ENCODE data around the gene ZP1.
"Not testable (repeated sequence)": the region's sequence is repeated elsewhere in the genome, so short reads cannot be mapped to it uniquely, and the experiment has no call there.

ZP1 gene, protein sequence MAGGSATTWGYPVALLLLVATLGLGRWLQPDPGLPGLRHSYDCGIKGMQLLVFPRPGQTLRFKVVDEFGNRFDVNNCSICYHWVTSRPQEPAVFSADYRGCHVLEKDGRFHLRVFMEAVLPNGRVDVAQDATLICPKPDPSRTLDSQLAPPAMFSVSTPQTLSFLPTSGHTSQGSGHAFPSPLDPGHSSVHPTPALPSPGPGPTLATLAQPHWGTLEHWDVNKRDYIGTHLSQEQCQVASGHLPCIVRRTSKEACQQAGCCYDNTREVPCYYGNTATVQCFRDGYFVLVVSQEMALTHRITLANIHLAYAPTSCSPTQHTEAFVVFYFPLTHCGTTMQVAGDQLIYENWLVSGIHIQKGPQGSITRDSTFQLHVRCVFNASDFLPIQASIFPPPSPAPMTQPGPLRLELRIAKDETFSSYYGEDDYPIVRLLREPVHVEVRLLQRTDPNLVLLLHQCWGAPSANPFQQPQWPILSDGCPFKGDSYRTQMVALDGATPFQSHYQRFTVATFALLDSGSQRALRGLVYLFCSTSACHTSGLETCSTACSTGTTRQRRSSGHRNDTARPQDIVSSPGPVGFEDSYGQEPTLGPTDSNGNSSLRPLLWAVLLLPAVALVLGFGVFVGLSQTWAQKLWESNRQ

DNA sequence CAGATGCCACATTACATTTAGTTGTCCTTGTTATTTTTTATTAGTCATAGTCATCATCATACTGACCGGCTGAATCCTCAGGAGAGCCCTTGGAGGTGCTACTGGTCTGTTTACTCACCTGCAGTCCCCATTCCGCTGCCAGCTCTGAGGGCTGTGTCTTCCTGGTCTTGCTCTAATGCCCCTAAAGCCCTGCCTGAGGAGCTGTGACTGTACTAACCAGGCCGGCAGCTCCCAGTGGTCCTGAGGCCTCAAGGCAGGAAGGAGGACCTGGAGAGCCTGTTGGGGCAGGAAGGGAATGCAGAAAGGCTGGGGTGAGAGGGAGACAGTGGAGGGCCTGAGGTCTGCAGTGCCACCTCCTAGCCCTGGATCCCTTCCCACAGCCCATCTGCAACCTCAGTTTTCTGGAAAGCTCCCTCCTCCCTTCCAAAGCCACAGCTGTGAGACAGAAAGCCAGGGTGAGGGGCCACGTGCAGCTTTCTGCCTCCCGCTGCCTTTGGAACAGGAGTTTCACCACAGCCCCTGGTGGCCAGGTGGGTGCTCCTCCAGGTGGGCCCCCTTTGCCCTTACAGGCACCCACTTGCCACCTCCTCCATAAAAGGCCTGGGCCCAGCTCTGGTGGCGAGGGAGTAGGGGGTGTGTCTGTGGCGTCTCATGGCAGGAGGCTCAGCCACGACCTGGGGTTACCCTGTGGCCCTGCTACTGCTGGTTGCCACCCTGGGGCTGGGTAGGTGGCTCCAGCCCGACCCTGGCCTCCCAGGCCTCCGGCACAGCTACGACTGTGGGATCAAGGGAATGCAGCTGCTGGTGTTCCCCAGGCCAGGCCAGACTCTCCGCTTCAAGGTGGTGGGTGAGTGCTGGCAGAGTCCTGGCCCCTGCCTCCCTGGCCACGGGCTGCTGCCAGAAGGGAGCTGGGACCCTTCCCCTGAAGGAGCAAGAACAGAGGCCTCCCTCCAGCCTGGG is at the start of gene ZP1:
ZP1 (plus strand) TSS at position 632 of the 960 bp plus-strand sequence; CDS start at position 652, 20 bp downstream.
- no peak for DNase-seq

DNA sequence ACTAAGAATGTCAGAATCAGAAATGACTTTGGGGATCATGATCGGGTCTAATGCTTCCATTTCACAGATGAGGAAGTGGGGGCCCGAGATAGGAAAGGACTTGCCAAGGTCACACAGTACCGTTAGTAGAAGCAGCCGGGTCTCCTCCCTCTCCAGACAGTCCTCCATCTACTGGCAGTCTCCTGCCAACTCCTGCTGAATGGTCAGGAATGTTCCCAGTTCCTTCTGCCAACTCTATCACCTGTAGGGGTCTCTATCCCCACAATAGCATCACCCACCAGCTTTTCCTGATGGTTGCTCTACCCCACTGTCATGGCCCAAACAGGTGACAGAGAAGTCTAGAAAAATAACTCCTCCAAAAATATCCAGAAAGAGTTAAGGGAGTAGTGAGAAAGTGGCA is 49.3 kb upstream of the ZP1 start:
- DNase-seq = no peak

DNA sequence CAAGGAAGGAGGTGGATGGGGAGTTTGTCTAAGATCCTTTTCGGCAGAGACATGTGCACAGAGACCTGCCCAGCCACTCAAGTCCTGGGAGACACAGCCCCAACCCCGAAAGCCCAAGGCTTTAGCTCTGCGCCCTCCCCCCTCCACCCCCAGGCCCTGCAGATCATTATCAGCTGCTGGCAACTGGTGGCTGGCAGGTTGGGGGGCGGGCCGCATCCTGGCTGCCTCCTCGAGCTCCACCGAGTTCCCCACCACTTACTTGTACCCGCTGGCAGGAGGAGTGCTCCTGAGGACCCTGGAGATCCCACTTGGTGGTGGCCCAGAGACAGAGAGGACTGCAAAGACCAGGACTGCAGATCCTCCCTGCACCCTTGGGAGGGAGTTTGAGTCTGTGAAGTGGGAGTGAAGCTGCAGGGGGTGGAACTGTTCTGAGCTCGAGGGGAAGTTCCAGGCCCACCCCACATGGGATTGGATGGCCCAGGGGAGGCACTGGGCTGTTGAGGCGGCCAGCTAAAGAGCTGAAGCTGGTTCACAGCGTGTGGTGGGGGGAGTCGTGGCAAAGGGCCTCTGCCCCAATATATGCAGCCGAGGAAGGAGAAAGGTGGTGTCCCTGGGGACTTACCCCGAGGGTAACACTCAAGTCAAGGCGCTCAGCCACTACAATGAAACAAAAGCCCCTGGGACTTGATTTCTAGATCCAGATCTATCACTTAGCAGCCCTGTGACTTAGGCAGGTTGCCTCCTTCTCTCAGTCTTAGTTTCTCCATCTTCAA is 45.3 kb upstream of the ZP1 start:
- no peak for DNase-seq

DNA sequence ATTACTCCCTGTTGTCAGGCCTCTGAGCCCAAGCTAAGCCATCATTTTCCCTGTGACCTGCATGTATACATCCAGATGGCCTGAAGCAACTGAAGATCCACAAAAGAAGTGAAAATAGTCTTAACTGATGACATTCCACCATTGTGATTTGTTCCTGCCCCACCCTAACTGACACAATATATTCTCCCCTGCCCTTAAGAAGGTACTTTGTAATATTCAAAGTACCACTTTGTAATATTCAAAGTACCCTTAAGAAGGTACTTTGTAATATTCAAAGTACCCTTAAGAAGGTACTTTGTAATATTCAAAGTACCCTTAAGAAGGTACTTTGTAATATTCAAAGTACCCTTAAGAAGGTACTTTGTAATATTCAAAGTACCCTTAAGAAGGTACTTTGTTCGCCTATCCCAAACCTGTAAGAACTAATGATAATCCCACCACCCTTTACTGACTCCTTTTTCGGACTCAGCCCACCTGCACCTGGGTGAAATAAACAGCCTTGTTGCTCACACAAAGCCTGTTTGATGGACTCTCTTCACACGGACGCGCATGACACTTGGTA is 43.5 kb upstream of the ZP1 start:
- not testable (repeated sequence) for DNase-seq

DNA sequence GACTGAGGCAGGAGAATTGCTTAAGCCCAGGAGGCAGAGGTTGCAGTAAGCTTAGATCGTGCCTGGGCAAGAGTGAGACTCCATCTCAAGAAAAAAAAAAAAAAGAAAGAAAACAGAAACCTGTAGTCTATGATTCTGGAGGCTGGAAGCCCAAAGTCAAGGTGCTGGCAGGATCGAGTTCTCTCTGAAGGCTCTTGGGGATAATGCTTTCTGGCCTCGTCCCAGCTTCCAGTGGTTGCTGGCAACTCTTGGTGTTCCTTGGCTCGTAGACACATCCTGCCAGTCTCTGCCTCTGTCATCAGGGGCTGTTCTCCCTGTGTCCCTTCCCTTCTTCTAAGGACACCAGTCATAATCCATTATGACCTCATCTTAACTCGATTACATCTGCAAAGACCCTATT is 42.2 kb upstream of the ZP1 start:
- DNase-seq = no peak

DNA sequence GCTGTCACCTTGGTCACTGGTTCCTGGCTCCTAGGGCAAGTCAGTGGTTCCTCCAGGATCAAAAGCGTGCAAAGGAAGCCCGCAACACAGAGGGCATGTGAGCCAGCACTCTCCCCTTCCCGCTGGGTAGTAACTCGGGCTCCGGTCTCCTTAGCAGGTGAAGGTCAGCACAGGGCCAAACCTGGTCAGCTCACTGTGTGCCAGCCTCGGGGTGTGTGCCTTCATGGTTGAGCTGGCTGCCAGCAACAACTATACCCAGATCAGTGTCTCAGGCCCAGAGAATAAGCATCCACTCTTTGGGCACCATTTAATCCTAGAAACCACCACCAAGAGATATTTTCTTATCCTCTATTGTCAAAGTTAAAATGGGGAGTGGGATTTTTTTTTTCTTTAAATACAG is 41.6 kb upstream of the ZP1 start:
- no peak for DNase-seq

DNA sequence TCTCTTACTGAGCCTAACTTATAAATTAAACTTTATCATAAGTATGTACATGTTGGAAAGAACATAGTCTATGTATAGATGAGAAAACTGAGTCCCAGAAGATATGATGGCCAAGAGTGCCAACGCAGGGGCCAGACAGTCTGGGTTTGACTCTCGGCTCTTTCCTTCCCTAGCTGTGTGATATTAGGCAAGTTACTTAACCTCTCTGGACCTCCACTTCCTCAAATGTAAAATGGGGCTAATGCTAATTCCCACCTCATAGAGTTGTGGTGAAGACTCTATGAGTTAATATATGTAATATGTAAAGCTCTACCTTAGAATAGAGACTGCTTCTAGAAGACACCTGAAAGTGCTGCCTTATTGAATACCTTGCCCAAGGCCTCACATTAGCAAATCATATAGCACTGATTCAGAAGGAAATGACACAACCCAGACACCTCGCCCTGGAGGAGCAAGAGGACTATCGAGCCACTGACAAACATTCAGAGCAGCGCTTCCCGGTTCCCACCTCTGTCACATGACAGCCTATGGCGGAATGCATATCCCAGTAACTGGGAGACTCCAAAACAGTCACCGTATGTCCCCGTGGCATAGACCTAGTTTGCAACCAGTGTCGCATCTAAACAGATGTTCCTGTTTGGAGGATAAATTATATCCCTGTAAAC is 36.7 kb upstream of the ZP1 start:
- DNase-seq = no peak

DNA sequence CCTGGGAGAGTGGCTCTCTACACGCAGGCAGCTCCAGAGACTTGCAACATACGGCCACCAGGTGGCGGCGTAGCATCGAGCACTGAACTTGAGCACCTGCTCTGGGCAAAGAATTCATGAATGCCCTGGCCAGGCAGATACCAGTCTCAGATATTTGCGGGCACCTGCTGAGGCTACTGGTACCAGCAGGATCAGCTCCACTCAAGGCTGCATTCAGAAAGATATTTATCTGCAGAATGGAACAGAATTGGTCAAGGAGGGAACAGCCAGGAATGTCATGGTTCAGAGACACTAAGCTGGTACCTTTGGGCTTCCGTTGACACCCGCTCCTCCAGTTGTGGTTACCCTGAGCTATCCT is 36.2 kb upstream of the ZP1 start:
- peak; percentile 72 for DNase-seq

DNA sequence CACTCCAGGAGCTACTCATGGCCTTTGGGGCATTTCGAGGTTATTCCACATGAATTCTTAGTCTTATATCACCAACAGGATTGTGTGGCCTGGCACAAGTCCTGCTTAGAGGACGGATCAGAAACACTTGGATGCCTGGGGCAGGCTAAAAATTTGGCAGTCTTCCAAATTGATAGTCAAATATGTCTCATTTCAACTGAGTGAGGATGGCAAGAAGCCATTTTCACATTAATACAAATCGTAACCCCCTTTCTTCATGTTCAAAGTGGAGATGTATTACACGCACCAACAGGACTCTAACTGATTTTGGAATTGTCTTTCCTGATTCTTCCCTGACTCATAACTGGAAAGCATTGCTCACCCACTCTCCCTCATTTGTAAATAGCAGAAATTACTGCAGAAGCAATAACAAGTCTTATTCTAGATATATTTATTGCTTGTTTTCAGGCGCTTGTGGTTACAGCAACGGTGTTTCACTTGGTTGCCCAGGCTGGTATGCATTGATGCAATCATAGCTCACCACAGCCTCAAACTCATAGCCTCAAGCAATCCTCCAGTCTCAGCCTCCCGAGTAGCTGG is 35.8 kb upstream of the ZP1 start:
- DNase-seq = no peak

DNA sequence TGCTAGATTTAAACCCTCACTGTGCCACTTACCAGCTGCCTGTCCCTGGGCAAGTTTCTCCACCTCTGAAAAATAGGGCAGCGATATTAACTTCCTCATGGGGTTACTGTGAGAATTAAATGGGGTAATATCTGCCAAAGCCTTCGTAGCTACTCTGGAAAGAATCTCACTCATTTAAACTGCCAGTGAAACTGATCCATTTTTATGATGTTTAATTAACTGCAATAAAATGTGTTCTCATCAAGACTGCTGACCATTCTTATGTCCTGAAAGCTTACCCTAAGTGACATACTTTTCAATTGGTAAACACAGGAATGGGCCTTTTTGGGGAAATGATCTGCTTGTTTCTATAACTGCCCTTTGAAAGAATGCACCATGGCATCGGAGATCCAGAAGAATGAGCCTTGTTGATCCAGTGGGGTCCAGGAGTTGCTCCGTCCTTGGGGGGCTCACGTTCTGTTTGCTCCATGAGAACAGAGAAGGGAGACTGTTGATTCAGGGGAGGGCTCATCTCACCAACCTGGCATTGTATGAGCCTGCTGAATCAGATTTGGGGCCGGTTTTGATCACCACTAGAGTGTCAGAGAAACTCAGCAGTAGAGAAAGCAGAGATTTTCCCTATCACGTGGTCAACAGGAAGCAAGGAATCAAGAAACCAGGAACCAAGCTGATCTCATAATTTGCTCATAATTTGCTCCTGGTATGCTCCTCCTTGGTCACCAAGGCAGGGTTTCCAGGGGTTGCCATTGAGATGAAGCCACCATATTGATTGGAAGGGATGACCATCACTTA is 32.4 kb upstream of the ZP1 start:
- DNase-seq = no peak

DNA sequence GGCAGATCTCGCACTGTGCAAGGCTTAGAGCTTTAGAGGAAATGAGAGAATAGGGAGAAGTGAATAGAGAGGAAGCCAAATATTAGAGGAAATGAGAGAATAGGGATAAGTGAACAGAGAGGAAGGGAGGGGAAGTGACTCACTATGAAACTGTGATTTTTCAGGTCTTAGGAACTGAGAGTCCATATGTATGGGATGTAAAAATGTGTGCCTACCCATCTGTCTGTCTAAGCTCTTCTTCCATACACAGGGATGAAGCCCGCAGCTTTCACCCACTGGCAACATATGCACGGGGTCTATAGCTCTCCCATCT is 31.9 kb upstream of the ZP1 start:
- DNase-seq = no peak

DNA sequence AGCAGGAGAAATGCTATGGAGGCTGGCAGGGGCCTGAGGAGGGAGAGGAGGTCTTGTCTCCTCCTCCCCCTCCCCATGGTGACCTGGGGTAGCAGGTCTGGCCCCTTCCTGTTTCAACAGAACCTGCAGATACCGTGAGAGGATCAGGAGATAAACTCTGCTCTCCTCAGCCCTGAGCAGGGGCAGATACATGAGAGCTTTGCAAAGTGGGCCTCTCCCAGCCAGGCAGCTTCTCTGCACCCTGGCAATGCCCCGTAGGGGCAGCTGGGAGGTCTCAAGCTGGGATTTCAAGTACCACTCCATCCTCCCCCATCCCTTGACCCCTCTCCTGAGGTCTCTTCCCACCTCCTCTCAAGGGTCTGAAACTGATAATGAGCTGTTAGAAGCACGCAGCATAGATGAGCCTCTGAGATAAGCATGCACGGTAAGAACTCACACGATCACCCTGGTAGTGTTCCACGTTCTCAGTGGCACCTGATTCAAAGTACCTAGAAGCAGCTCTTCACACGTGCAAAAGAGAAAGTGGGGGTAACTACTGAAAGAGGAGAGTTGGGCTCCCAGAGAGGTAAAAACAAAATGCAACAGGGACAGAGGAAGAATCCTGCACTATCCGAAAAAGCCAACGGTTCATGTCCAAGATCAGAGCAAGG is 30.4 kb upstream of the ZP1 start:
- DNase-seq = no peak

DNA sequence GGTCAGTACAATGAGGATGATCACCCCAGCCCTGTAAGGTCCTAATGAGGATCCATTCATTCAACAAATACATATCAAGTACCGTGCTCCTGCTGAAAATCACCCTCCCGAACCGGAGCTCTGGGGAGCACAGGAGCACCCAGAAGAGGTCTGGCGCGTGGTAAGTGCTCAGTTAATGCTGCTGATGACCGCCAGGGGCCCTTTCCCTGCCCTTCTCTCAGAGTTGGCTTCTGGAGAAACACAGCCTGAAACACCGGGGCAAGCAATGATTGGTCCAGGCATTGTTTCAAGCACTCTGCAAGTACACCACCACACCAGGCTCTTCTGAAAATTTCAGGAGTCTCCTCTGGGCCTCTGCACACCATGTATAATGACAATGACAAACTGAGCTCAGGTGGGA is 29.2 kb upstream of the ZP1 start:
- no peak for DNase-seq

DNA sequence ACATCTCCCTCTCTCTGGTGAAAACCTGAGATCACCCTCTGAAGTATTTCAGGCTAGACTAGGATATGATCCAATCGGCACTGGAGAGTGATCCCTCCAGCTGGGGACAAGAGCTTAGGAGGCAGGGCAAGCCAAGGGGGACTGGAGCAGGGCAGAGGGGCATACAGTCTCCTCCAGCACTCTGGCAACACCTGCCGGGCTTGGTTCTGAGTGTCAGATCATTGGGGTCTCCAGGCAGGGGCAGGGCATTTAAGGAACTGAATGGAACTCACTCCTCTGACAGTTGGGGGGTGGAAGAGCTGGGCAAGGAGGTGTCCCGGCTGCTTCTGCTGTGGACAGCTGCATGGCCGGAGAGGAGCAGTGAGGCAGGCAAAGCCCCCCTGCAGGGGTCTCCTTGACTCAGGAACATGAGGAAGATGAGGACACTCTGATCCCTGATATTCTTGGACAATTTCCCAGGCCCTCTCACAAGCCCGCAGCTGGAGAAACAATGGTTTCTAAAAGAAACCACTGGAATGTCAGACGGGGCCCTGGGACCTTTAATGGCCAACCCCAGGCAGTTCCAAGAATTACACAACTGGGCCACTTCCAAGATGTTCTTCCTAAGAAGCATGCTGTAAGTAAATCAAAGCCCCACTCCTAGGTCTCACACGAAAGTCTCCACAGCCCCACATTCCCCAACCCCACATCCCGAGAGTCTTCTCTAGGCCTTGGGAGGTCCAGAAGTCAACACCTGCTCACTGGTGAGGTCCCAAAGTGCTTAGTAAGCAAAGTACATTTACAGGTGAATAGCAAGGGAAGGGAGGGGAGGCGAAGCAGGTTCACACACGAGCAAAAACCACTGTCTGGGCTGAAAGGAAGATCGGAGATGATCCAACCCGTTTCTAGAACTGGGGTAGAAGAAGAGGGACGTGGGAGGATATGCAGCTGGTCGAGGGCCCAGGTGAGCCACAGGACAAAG is 26.6 kb upstream of the ZP1 start:
- DNase-seq = no peak

DNA sequence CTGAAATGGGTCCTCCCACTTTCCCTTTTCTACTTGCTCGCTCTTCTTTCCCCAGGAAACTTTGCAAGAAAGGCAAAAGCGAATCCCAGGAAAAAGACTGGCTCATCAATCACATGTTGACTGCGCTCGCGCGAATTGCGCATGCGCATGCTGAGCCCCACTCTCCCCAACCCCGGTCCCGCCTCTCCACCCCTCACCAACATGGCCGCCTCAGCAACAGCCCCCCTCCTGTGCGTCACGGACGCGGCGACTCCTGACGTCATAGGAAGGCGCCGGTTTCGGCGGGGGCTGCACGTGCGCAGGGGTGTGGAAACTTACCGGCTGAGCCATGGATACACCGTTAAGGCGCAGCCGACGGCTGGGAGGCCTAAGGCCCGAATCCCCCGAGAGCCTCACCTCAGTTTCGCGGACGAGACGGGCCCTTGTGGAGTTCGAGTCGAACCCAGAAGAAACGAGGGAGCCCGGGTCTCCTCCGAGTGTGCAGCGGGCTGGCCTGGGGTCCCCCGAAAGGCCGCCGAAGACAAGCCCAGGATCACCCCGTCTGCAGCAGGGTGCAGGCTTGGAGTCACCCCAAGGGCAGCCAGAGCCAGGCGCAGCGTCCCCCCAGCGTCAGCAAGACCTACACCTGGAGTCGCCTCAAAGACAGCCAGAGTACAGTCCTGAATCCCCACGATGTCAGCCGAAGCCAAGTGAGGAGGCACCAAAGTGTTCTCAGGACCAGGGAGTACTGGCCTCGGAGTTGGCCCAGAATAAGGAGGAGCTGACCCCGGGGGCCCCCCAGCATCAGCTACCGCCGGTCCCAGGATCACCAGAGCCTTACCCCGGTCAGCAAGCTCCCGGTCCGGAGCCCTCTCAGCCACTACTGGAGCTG is 25.3 kb upstream of the ZP1 start, which contains the start of gene CCDC86:
CCDC86 (plus strand) TSS at position 317 of the 871 bp plus-strand sequence; CDS start at position 329, 12 bp downstream.
- DNase-seq = peak; percentile 97

DNA sequence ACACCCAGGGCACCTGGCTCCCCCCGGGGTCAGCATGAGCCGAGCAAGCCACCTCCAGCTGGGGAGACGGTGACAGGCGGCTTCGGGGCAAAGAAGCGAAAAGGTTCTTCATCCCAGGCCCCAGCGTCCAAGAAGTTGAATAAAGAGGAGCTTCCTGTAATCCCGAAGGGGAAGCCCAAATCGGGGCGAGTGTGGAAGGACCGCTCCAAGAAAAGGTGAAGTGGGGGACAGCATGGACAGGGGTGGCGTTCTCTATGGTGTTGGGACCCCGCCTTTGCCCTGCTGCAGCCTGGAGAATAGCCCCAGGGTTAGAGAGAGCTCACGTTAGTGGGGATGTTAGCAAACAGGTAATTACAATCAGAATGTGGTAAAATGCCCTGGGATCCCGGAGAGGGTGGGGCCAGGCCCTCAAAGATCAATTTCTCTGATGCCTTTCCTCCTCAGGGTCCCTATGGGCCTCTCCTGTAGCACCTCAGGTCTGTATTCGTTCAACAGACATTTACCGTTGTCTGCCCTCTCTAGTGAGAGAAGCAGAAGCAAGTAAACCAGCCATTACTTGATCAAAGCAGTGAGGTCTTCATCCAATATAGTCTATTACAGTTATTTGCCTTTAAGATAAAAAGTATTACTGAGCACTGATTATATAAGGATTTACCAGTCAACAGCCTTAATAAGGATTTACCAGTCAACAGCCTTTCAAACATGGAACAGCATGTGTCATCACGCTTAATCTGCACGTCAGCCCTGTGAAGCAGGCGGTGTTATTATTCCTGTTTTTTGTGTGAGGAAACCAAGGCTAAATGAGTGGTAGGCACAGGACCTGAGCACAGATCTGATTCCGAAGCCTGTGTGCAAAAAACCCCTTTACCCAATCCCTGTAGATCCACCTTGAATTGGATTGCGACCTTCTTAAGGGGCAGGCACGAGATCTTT is 24.4 kb upstream of the ZP1 start:
- DNase-seq = no peak
